ENCODE measurements around the gene TCL1B. TPM values are rescaled to one million over a fixed set of nuclear protein-coding genes. Genes with fewer than 3 reads are reported as not detected.
A peak's percentile ranks its signal among the peaks of the same experiment; 100 is the strongest.

TCL1B gene
- total RNA-seq, 4 donors from 2014 or later, result not detected

DNA sequence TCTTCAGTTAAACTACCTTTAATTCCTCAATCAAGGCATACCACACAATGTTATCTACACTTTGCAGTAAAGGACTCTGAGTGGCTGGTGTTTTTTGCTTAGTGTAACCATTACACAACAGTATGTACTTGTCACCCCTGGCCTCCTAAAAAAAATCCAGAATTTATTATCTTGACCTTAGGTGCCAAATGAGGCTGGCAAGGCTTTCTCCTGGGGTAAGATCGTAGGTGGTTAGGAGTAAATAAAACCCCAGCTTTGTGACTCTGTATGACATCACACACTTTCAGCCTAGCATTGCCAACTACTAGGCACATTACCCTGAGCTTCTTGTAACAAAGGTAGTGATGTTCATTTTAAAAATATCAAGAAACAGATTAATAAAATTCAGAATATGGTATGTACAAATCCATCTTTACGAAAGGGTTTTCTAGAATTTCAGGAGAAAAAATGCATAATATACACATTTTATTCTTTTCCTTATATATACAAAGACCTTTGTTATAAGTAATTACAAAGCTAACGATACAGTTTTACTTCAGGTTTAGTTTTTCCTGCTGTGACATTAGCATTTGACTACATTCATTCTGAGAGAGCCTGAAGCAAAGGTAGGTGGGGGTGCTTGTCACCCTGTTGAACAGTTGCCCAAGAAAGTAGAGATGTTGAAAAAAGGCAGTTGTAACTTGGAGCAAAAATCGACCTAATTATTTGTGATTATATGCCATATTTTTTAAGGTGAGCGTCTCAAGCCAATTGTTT, 14.2 kb downstream of the TCL1B start:
- Histone ChIP-seq H3K4me1 (no peaks in the 10 kb centered on the region), H3K9me3 (no peaks in the 10 kb centered on the region), H3K36me3 (no peaks in the 10 kb centered on the region), H3K4me3 (no peak overlapping the region), H3K27me3 (peaks cover 0 to 61% (median 0%) of the 10 kb centered on the region in 4 donors), H3K27ac (replicated peaks in 1 of 4) (no peak overlapping the region)
- DNase-seq (ENCODE audit: extremely low spot score), result no peak
- no peak for TF ChIP-seq POLR2A (IDR thresholded peaks at IDR 0.05; ENCODE audit: low read depth)
- TF ChIP-seq, protein P1, sequence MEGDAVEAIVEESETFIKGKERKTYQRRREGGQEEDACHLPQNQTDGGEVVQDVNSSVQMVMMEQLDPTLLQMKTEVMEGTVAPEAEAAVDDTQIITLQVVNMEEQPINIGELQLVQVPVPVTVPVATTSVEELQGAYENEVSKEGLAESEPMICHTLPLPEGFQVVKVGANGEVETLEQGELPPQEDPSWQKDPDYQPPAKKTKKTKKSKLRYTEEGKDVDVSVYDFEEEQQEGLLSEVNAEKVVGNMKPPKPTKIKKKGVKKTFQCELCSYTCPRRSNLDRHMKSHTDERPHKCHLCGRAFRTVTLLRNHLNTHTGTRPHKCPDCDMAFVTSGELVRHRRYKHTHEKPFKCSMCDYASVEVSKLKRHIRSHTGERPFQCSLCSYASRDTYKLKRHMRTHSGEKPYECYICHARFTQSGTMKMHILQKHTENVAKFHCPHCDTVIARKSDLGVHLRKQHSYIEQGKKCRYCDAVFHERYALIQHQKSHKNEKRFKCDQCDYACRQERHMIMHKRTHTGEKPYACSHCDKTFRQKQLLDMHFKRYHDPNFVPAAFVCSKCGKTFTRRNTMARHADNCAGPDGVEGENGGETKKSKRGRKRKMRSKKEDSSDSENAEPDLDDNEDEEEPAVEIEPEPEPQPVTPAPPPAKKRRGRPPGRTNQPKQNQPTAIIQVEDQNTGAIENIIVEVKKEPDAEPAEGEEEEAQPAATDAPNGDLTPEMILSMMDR (IDR thresholded peaks at IDR 0.05), result no peak
- TF ChIP-seq EP300 (IDR thresholded peaks at IDR 0.05), result no peak
- no peak for TF ChIP-seq POLR2AphosphoS5 (IDR thresholded peaks at IDR 0.05)
- intact Hi-C loops (cut with DNase I), result no loop called here
- 56% methylated on average over 5 of the region's 5 CpGs for WGBS

DNA sequence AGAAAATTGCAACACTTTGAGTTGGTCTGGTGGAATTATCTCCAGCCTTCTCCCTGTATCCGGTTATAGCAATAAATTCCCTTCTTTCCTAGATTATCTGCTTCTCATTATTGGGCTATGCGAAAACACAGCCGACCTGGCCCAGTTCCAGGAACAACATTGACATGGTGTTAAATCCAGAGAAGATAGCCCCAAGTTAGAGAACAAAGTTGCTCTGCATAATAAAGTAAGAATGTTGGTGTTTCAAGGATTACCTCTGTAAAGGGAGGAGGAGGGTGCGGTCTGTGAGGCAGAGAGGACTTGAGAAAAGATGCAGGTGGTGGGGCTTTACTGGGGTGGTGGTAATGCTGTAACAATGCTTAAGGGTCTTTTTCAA, 15.6 kb downstream of the TCL1B start:
- H3K27ac ChIP-seq (replicated peaks in 1 of 4), result no peak overlapping the region
- H3K4me1 ChIP-seq, result no peaks in the 10 kb centered on the region
- TF ChIP-seq POLR2A (IDR thresholded peaks at IDR 0.05; ENCODE audit: low read depth) (no peak), POLR2AphosphoS5 (IDR thresholded peaks at IDR 0.05) (no peak), EP300 (IDR thresholded peaks at IDR 0.05) (no peak)
- TF ChIP-seq, protein P1 (IDR thresholded peaks at IDR 0.05), result no peak
- no peaks in the 10 kb centered on the region for H3K36me3 ChIP-seq
- intact Hi-C loops (cut with DNase I), result no loop called here
- no peak overlapping the region for H3K4me3 ChIP-seq
- no peaks in the 10 kb centered on the region for H3K9me3 ChIP-seq
- peaks cover 0 to 52% (median 0%) of the 10 kb centered on the region in 4 donors for H3K27me3 ChIP-seq
- DNase-seq (ENCODE audit: extremely low spot score), result peak; percentile 53
- 40% methylated on average over 4 of the region's 4 CpGs for WGBS

DNA sequence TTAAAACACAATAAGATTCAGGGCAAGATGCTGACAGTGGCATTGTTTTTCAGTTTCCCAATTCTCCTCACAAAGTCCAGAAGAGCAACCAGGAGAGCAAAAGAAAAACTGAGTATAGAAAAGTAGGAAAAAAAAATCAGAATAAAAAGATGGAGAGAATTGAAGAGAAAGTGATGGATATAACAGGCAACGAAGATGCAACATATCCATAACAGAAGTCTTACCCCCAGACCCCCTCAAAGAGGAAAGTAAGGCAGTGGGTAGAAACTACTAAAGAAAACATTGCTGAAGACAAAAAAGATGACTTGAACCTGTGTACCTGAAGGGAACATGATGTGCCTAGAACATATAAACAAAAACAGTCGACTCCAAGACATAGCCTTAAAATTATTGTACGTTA, 17.1 kb downstream of the TCL1B start:
- Histone ChIP-seq H3K4me3 (no peak overlapping the region), H3K36me3 (no peaks in the 10 kb centered on the region), H3K27me3 (peaks cover 0 to 41% (median 0%) of the 10 kb centered on the region in 4 donors), H3K27ac (replicated peaks in 1 of 4) (no peak overlapping the region), H3K9me3 (no peaks in the 10 kb centered on the region), H3K4me1 (no peaks in the 10 kb centered on the region)
- TF ChIP-seq POLR2A (IDR thresholded peaks at IDR 0.05; ENCODE audit: low read depth) (no peak), EP300 (IDR thresholded peaks at IDR 0.05) (no peak), POLR2AphosphoS5 (IDR thresholded peaks at IDR 0.05) (no peak)
- TF ChIP-seq, protein P1 (IDR thresholded peaks at IDR 0.05), result no peak
- intact Hi-C loops (cut with DNase I), result no loop called here
- no peak for DNase-seq (ENCODE audit: extremely low spot score)
- 73% methylated on average over 3 of the region's 3 CpGs for WGBS

DNA sequence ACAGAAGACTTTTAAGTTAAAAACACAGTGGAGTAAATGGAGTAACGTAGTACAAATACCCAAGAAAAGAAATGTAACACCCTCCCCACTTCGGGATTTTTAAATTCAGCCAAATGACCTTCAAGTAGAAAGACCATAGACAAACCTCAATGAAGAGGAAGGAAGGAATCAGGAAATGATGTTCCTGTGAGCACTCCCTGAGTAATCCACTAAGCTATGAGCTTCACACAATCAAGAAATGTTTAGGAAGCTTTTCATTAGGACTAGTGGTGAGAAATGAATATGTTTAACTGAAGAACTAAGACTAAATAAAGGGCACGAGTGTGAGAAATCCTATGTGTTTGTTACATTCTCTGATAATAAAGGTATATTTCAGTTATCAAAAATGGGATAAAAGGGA, 17.6 kb downstream of the TCL1B start:
- TF ChIP-seq, protein P1 (IDR thresholded peaks at IDR 0.05), result no peak
- TF ChIP-seq EP300 (IDR thresholded peaks at IDR 0.05) (no peak), POLR2A (IDR thresholded peaks at IDR 0.05; ENCODE audit: low read depth) (no peak), POLR2AphosphoS5 (IDR thresholded peaks at IDR 0.05) (no peak)
- Histone ChIP-seq H3K36me3 (no peaks in the 10 kb centered on the region), H3K4me3 (no peak overlapping the region), H3K9me3 (no peaks in the 10 kb centered on the region), H3K4me1 (no peaks in the 10 kb centered on the region), H3K27me3 (peaks cover 0 to 41% (median 0%) of the 10 kb centered on the region in 4 donors), H3K27ac (replicated peaks in 1 of 4) (no peak overlapping the region)
- WGBS, result 64% methylated on average over 3 of the region's 3 CpGs
- intact Hi-C loops (cut with DNase I), result no loop called here
- no peak for DNase-seq (ENCODE audit: extremely low spot score)
